HCT116 (cell line): Measurements from ENCODE around the gene ATP6AP1. TPM values are rescaled to one million over a fixed set of nuclear protein-coding genes. Genes with fewer than 3 reads are reported as not detected.

ENCODE experiments used
- ATAC-seq: fragments of 200-7000 bp; cut with Tn5 transposase; 2 replicates; pipeline ENCODE4 v1.9.1; 2020; ENCODE audit warnings: mild to moderate bottlenecking, moderate library complexity
- BruUV-seq: library from RNA; stranded (reverse); fragments of 400-500 nt; replicated peaks from 2 replicates; lab custom pipeline; 2021; lab: Mats Ljungman, UMichigan
- CTCF ChIA-PET: fragments of 300-600 bp; sonication (Branson Sonifier 250); formaldehyde crosslinking; loops from one replicate; lab custom pipeline; 2021; ENCODE audit warnings: antibody characterized with exemption; lab: Charles Lee
- POLR2A ChIA-PET: fragments of 300-600, 350-600 bp; sonication (Branson Sonifier 250); formaldehyde crosslinking; loops from one replicate; lab custom pipeline; 2021; ENCODE audit warnings: antibody characterized with exemption; lab: Charles Lee
- RAD21 ChIA-PET, 2 experiments: fragments of 300-600 bp; sonication (Branson Sonifier 250); formaldehyde crosslinking; loops; one replicate each; lab custom pipeline; 2023; ENCODE audit warnings: low total read pairs in 2 of 2; ENCODE audit not compliant: uncharacterized antibody in 2 of 2, unreplicated experiment in 2 of 2, low non-redundant PET in 1 of 2; lab: Charles Lee
- DNase-seq: peaks from one replicate; pipeline ENCODE4 v3.0.0-alpha.2; 2010; ENCODE audit warnings: low read depth, low spot score
- H2AFZ ChIP-seq: fragments of 200-600 bp; shearing (Covaris generic), sonication (generic); 2 replicates; pipeline ENCODE4 v1.6.1; 2017; ENCODE audit warnings: low read depth, mixed run types, mixed read lengths, antibody characterized with exemption, low read length; ENCODE audit not compliant: poor library complexity, severe bottlenecking
- H3K27ac ChIP-seq: 2 replicates; pipeline ENCODE4 v1.5.1; 2012; ENCODE audit warnings: low read depth, low read length
- H3K27me3 ChIP-seq: fragments of 200-600 bp; sonication (generic); 2 replicates; pipeline ENCODE4 v1.6.1; 2016; ENCODE audit warnings: mixed run types, low read length, mixed read lengths; ENCODE audit not compliant: insufficient read depth
- H3K36me3 ChIP-seq, 2 experiments: fragments of 200-500 bp in 1 of 2; fragments of 200-600 bp in 1 of 2; sonication (Bioruptor generic) in 1 of 2; sonication (generic) in 1 of 2; 2 replicates each; pipeline versions ENCODE4 v1.5.1 to v1.6.1; 2014 to 2016; ENCODE audit warnings: low read length in 2 of 2, inconsistent platforms in 1 of 2, mixed read lengths in 1 of 2, mixed run types in 1 of 2; ENCODE audit not compliant: insufficient read depth in 2 of 2, control insufficient read depth in 1 of 2
- H3K4me1 ChIP-seq, 2 experiments: fragments of 200-600 bp in 1 of 2; sonication (generic) in 1 of 2; 2 replicates each; pipeline versions ENCODE4 v1.5.1 to v1.6.1; 2012 to 2017; ENCODE audit warnings: low read length in 2 of 2, inconsistent platforms in 1 of 2, mild to moderate bottlenecking in 1 of 2, mixed read lengths in 1 of 2, mixed run types in 1 of 2, moderate library complexity in 1 of 2; ENCODE audit not compliant: insufficient read depth in 2 of 2, control insufficient read depth in 1 of 2
- H3K4me2 ChIP-seq: fragments of 200-600 bp; sonication (generic); 2 replicates; pipeline ENCODE4 v1.6.1; 2017; ENCODE audit warnings: mixed run types, low read length, mixed read lengths
- H3K4me3 ChIP-seq, 2 experiments: fragments of 200-600 bp in 1 of 2; sonication (generic) in 1 of 2; replicated peaks in 1 of 2; 2 replicates each; pipeline ENCODE4 v1.5.1; 2011 to 2016; ENCODE audit warnings: low read length in 2 of 2, control low read depth in 1 of 2, low read depth in 1 of 2, mild to moderate bottlenecking in 1 of 2, mixed read lengths in 1 of 2, mixed run types in 1 of 2
- H3K79me2 ChIP-seq: fragments of 200-600 bp; sonication (generic); 2 replicates; pipeline ENCODE4 v1.6.1; 2017; ENCODE audit warnings: mild to moderate bottlenecking, mixed run types, low read length, moderate library complexity, mixed read lengths; ENCODE audit not compliant: insufficient read depth
- H3K9ac ChIP-seq: fragments of 200-600 bp; sonication (generic); 2 replicates; pipeline ENCODE4 v1.6.1; 2016; ENCODE audit warnings: low read length, mixed read lengths
- H3K9me2 ChIP-seq: fragments of 200-600 bp; sonication (generic), shearing (Covaris generic); 2 replicates; pipeline ENCODE4 v1.6.1; 2017; ENCODE audit warnings: mixed run types, mild to moderate bottlenecking, moderate library complexity; ENCODE audit not compliant: insufficient read depth
- H3K9me3 ChIP-seq, 2 experiments: fragments of 200-500 bp in 1 of 2; fragments of 200-600 bp in 1 of 2; sonication (Bioruptor generic) in 1 of 2; sonication (generic) in 1 of 2; 2 replicates each; pipeline ENCODE4 v1.6.1; 2014 to 2017; ENCODE audit warnings: low read length in 2 of 2, mixed read lengths in 2 of 2, inconsistent platforms in 1 of 2, low read depth in 1 of 2, mild to moderate bottlenecking in 1 of 2, mixed run types in 1 of 2, moderate library complexity in 1 of 2; ENCODE audit not compliant: control insufficient read depth in 1 of 2, insufficient read depth in 1 of 2
- H4K20me1 ChIP-seq: fragments of 200-600 bp; sonication (generic), shearing (Covaris generic); 2 replicates; pipeline ENCODE4 v1.6.1; 2017; ENCODE audit warnings: mixed run types, mild to moderate bottlenecking, moderate library complexity; ENCODE audit not compliant: insufficient read depth
- ATF3 ChIP-seq: IDR thresholded peaks from 2 replicates; pipeline ENCODE4 v1.6.1; 2012
- CBX3 ChIP-seq: IDR thresholded peaks from 2 replicates; pipeline ENCODE4 v1.6.1; 2012; ENCODE audit warnings: low read depth
- CEBPB ChIP-seq: IDR thresholded peaks from 2 replicates; pipeline ENCODE4 v1.6.1; 2012; ENCODE audit warnings: low read depth
- CTCF ChIP-seq, 3 experiments: fragments of 200-600 bp in 1 of 3; sonication (generic) in 1 of 3; IDR thresholded peaks in 2 of 3; conservative IDR thresholded peaks in 1 of 3; 2 replicates each; pipeline ENCODE4 v1.5.1; 2012 to 2017; ENCODE audit warnings: low read depth in 2 of 3, low read length in 2 of 3, antibody characterized with exemption in 1 of 3, borderline replicate concordance in 1 of 3, control low read depth in 1 of 3, mild to moderate bottlenecking in 1 of 3, mixed read lengths in 1 of 3, mixed run types in 1 of 3, moderate library complexity in 1 of 3; ENCODE audit not compliant: insufficient read depth in 1 of 3
- EGR1 ChIP-seq: IDR thresholded peaks from 2 replicates; pipeline ENCODE4 v1.6.1; 2012; ENCODE audit warnings: low read depth
- EZH2 ChIP-seq: fragments of 200-600 bp; sonication (generic); IDR thresholded peaks from 2 replicates; pipeline ENCODE4 v1.6.1; 2017; ENCODE audit warnings: antibody characterized with exemption, mixed run types
- EZH2phosphoT487 ChIP-seq: fragments of 200-600 bp; IDR thresholded peaks from 2 replicates; pipeline ENCODE4 v1.6.1; 2018; ENCODE audit warnings: antibody characterized with exemption, borderline replicate concordance
- FOSL1 ChIP-seq: IDR thresholded peaks from 2 replicates; pipeline ENCODE4 v1.6.1; 2012; ENCODE audit warnings: low read depth
- JUND ChIP-seq: IDR thresholded peaks from 2 replicates; pipeline ENCODE4 v1.6.1; 2012
- MAX ChIP-seq: IDR thresholded peaks from 2 replicates; pipeline ENCODE4 v1.6.1; 2012
- POLR2A ChIP-seq: IDR thresholded peaks from 2 replicates; pipeline ENCODE4 v1.7.0; 2011; ENCODE audit warnings: borderline replicate concordance; ENCODE audit not compliant: insufficient read depth, insufficient read length; ENCODE audit errors: extremely low read depth
- RAD21 ChIP-seq: IDR thresholded peaks from 2 replicates; pipeline ENCODE4 v1.6.1; 2012; ENCODE audit warnings: low read depth, mild to moderate bottlenecking
- SIN3A ChIP-seq: IDR thresholded peaks from 2 replicates; pipeline ENCODE4 v1.6.1; 2012; ENCODE audit warnings: low read depth
- SP1 ChIP-seq: IDR thresholded peaks from 2 replicates; pipeline ENCODE4 v1.6.1; 2012; ENCODE audit warnings: low read depth
- TCF7L2 ChIP-seq: IDR thresholded peaks from 2 replicates; pipeline ENCODE4 v1.7.0; 2011; ENCODE audit warnings: borderline replicate concordance, inconsistent platforms; ENCODE audit not compliant: insufficient read depth, insufficient read length; ENCODE audit errors: extremely low read depth
- YY1 ChIP-seq: IDR thresholded peaks from 2 replicates; pipeline ENCODE4 v1.6.1; 2011; ENCODE audit warnings: low read length, low read depth, moderate library complexity, mild to moderate bottlenecking; ENCODE audit not compliant: insufficient replicate concordance; ENCODE audit errors: extremely low read depth
- ZBTB33 ChIP-seq: IDR thresholded peaks from 2 replicates; pipeline ENCODE4 v1.6.1; 2011; ENCODE audit warnings: mild to moderate bottlenecking, low read length, moderate library complexity; ENCODE audit not compliant: insufficient replicate concordance; ENCODE audit errors: extremely low read depth
- ZNF274 ChIP-seq: fragments of 200-500 bp; sonication (Bioruptor generic); IDR thresholded peaks from 2 replicates; pipeline ENCODE4 v1.6.1; 2014; ENCODE audit warnings: mild to moderate bottlenecking, low read depth, low read length, inconsistent platforms
- intact Hi-C: fragments of 100-400 bp; cut with micrococcal nuclease; formaldehyde crosslinking; loops from 2 replicates; pipeline ENCODE4 v1.10.0; 2022
- total RNA-seq: library from RNA; stranded (reverse); gene quantifications from one replicate; pipeline ENCODE4 v1.2.1, GENCODE V29; 2021; ENCODE audit not compliant: unreplicated experiment

The ATP6AP1 gene
- total RNA-seq, 1 experiment from 2014 or later: 53.4 TPM

GRCh38 chrX:154444755-154445246 lies 16.3 kb downstream of the ATP6AP1 start:
- no peak overlapping the region for H2AFZ ChIP-seq
- CTCF ChIA-PET: no interaction called here
- POLR2A ChIA-PET: no interaction called here
- ATAC-seq (peak; percentile 17), DNase-seq (no peak)
- H3K4me3 ChIP-seq: peak overlapping the region; percentile 59 to 68
- H3K79me2 ChIP-seq: peaks cover 13% of the 10 kb centered on the region
- H3K27ac ChIP-seq: peak overlapping the region; percentile 70
- no peaks in the 10 kb centered on the region for H3K27me3 ChIP-seq
- H3K9me3 ChIP-seq: no peaks in the 10 kb centered on the region
- no peak for TF ChIP-seq SIN3A
- no peak for TF ChIP-seq CBX3
- TF ChIP-seq RAD21: no peak
- TF ChIP-seq CEBPB: no peak
- no peak for TF ChIP-seq ZBTB33
- no peak for TF ChIP-seq JUND
- no peak for TF ChIP-seq EGR1
- no peak for TF ChIP-seq YY1
- no peak for TF ChIP-seq FOSL1
- no peak for TF ChIP-seq POLR2A
- no peak for TF ChIP-seq ATF3
- no peak for TF ChIP-seq EZH2phosphoT487
- no peak for TF ChIP-seq ZNF274
- TF ChIP-seq TCF7L2: no peak
- no peak for TF ChIP-seq MAX
- no peak for TF ChIP-seq EZH2
- no peak for TF ChIP-seq CTCF (IDR thresholded peaks at IDR 0.05 in 2 of 3, conservative IDR thresholded peaks at IDR 0.05 in 1 of 3; ENCODE audit: borderline replicate concordance in 1 of 3, insufficient read depth in 1 of 3, low read depth in 2 of 3, low read length in 2 of 3)
- no peak for TF ChIP-seq SP1
- TF ChIP-seq, all 23 proteins: peak for 0
- RAD21 ChIA-PET: no interaction called here
- H4K20me1 ChIP-seq: no peaks in the 10 kb centered on the region
- no peaks in the 10 kb centered on the region for H3K9me2 ChIP-seq
- peaks cover 6 to 16% of the 10 kb centered on the region in 2 experiments; a peak in 3 of 4 replicates for H3K4me1 ChIP-seq
- H3K9ac ChIP-seq: peak overlapping the region; percentile 79
- BruUV-seq: no TSS peak
- no peaks in the 10 kb centered on the region; a peak in 1 of 4 replicates for H3K36me3 ChIP-seq
- intact Hi-C loops: loop anchor here (5.0 kb wide), 1 partner anchor 32 kb away; the partner anchor contains the start of gene LAGE3
- peak overlapping the region; percentile 81 for H3K4me2 ChIP-seq
